Measurements from ENCODE around the gene SPINK13. TPM values are rescaled to one million over a fixed set of nuclear protein-coding genes. Genes with fewer than 3 reads are reported as not detected.

SPINK13 gene
- not detected in 2 replicates for total RNA-seq

GRCh38 chr5:148268566-148268965, at the start of gene SPINK13:
TSS of gene SPINK13 (plus strand) at chr5:148268794. CDS start at chr5:148270073, 1,279 bp downstream.
- H3K9me3 Mint-ChIP-seq: no peaks in the 10 kb centered on the region
- H3K27ac Mint-ChIP-seq: no peak within 1 kb of the TSS
- intact Hi-C loops (cut with micrococcal nuclease): no loop called here
- no peaks in the 10 kb centered on the region for H3K4me1 Mint-ChIP-seq (ENCODE audit: low read depth)
- H3K36me3 Mint-ChIP-seq (ENCODE audit: low read depth): no peaks in the 10 kb centered on the region
- H3K4me3 Mint-ChIP-seq: no peak within 1 kb of the TSS
- peaks cover 2% of the 10 kb centered on the region for H3K27me3 Mint-ChIP-seq (ENCODE audit: insufficient read depth)
- no peak for DNase-seq (ENCODE audit: low spot score)

GRCh38 chr5:148221508-148221907, 47.1 kb upstream of the SPINK13 start:
- no peak for DNase-seq (ENCODE audit: low spot score)
- Mint-ChIP-seq H3K36me3 (ENCODE audit: low read depth) (no peaks in the 10 kb centered on the region), H3K27me3 (ENCODE audit: insufficient read depth) (peaks cover 2% of the 10 kb centered on the region), H3K27ac (no peak overlapping the region), H3K9me3 (no peaks in the 10 kb centered on the region), H3K4me1 (ENCODE audit: low read depth) (no peaks in the 10 kb centered on the region), H3K4me3 (no peak overlapping the region)
- intact Hi-C loops (cut with micrococcal nuclease): no loop called here

GRCh38 chr5:148224117-148224742, 44.4 kb upstream of the SPINK13 start:
- H3K4me3 Mint-ChIP-seq: no peak overlapping the region
- H3K27ac Mint-ChIP-seq: no peak overlapping the region
- H3K4me1 Mint-ChIP-seq (ENCODE audit: low read depth): no peaks in the 10 kb centered on the region
- peaks cover 2% of the 10 kb centered on the region for H3K27me3 Mint-ChIP-seq (ENCODE audit: insufficient read depth)
- no peaks in the 10 kb centered on the region for H3K9me3 Mint-ChIP-seq
- H3K36me3 Mint-ChIP-seq (ENCODE audit: low read depth): no peaks in the 10 kb centered on the region
- intact Hi-C loops (cut with micrococcal nuclease): no loop called here
- DNase-seq (ENCODE audit: low spot score): no peak

- Mint-ChIP-seq H3K4me3 (no peak overlapping the region), H3K9me3 (peaks cover 4% of the 10 kb centered on the region), H3K27ac (no peak overlapping the region), H3K27me3 (ENCODE audit: insufficient read depth) (peaks cover 2% of the 10 kb centered on the region), H3K36me3 (ENCODE audit: low read depth) (no peaks in the 10 kb centered on the region), H3K4me1 (ENCODE audit: low read depth) (no peaks in the 10 kb centered on the region)
- intact Hi-C loops (cut with micrococcal nuclease): no loop called here
- no peak for DNase-seq (ENCODE audit: low spot score)
Measured at GRCh38 chr5:148228392-148228984, 40.1 kb upstream of the SPINK13 start.

- H3K4me1 Mint-ChIP-seq (ENCODE audit: low read depth): no peaks in the 10 kb centered on the region
- H3K4me3 Mint-ChIP-seq: no peak overlapping the region
- H3K36me3 Mint-ChIP-seq (ENCODE audit: low read depth): no peaks in the 10 kb centered on the region
- H3K27ac Mint-ChIP-seq: no peak overlapping the region
- peaks cover 2% of the 10 kb centered on the region for H3K27me3 Mint-ChIP-seq (ENCODE audit: insufficient read depth)
- intact Hi-C loops (cut with micrococcal nuclease): no loop called here
- DNase-seq (ENCODE audit: low spot score): no peak
- H3K9me3 Mint-ChIP-seq: peaks cover 4% of the 10 kb centered on the region
Measured at GRCh38 chr5:148229840-148230239, 38.8 kb upstream of the SPINK13 start.

- intact Hi-C loops (cut with micrococcal nuclease): no loop called here
- no peaks in the 10 kb centered on the region for H3K36me3 Mint-ChIP-seq (ENCODE audit: low read depth)
Measured at GRCh38 chr5:148230240-148230639, 38.4 kb upstream of the SPINK13 start.

GRCh38 chr5:148237785-148238417, 30.7 kb upstream of the SPINK13 start:
- intact Hi-C loops (cut with micrococcal nuclease): no loop called here
- Mint-ChIP-seq H3K4me1 (ENCODE audit: low read depth) (no peaks in the 10 kb centered on the region), H3K27ac (no peak overlapping the region), H3K36me3 (ENCODE audit: low read depth) (no peaks in the 10 kb centered on the region), H3K4me3 (no peak overlapping the region), H3K9me3 (no peaks in the 10 kb centered on the region), H3K27me3 (ENCODE audit: insufficient read depth) (no peaks in the 10 kb centered on the region)
- no peak for DNase-seq (ENCODE audit: low spot score)

More at GRCh38 chr5:148230240-148230639, 38.4 kb upstream of the SPINK13 start:
- Mint-ChIP-seq H3K4me3 (no peak overlapping the region), H3K9me3 (peaks cover 4% of the 10 kb centered on the region), H3K27ac (no peak overlapping the region), H3K27me3 (ENCODE audit: insufficient read depth) (peaks cover 2% of the 10 kb centered on the region), H3K4me1 (ENCODE audit: low read depth) (no peaks in the 10 kb centered on the region)
- no peak for DNase-seq (ENCODE audit: low spot score)

- DNase-seq (ENCODE audit: low spot score): no peak
- Mint-ChIP-seq H3K9me3 (no peaks in the 10 kb centered on the region), H3K27ac (no peak within 1 kb of the TSS), H3K4me3 (no peak within 1 kb of the TSS), H3K27me3 (ENCODE audit: insufficient read depth) (no peaks in the 10 kb centered on the region), H3K36me3 (ENCODE audit: low read depth) (no peaks in the 10 kb centered on the region), H3K4me1 (ENCODE audit: low read depth) (no peaks in the 10 kb centered on the region)
- intact Hi-C loops (cut with micrococcal nuclease): no loop called here
Measured at GRCh38 chr5:148238418-148238794, 30.2 kb upstream of the SPINK13 start, which contains the start of gene MARCOL. TSS of gene MARCOL (plus strand) at chr5:148238525. CDS start at chr5:148238598, 73 bp downstream.

GRCh38 chr5:148248894-148249293, 19.7 kb upstream of the SPINK13 start:
- no peaks in the 10 kb centered on the region for H3K36me3 Mint-ChIP-seq (ENCODE audit: low read depth)
- H3K27ac Mint-ChIP-seq: no peak overlapping the region
- no peak overlapping the region for H3K4me3 Mint-ChIP-seq
- no peaks in the 10 kb centered on the region for H3K4me1 Mint-ChIP-seq (ENCODE audit: low read depth)
- H3K9me3 Mint-ChIP-seq: no peaks in the 10 kb centered on the region
- H3K27me3 Mint-ChIP-seq (ENCODE audit: insufficient read depth): no peaks in the 10 kb centered on the region
- intact Hi-C loops (cut with micrococcal nuclease): no loop called here
- DNase-seq (ENCODE audit: low spot score): no peak

- no peak overlapping the region for H3K27ac Mint-ChIP-seq
- intact Hi-C loops (cut with micrococcal nuclease): no loop called here
- no peak overlapping the region for H3K4me3 Mint-ChIP-seq
- peaks cover 20% of the 10 kb centered on the region for H3K9me3 Mint-ChIP-seq
- no peaks in the 10 kb centered on the region for H3K36me3 Mint-ChIP-seq (ENCODE audit: low read depth)
- H3K4me1 Mint-ChIP-seq (ENCODE audit: low read depth): no peaks in the 10 kb centered on the region
- no peaks in the 10 kb centered on the region for H3K27me3 Mint-ChIP-seq (ENCODE audit: insufficient read depth)
- DNase-seq (ENCODE audit: low spot score): no peak
Measured at GRCh38 chr5:148255456-148255855, 13.1 kb upstream of the SPINK13 start.

- intact Hi-C loops (cut with micrococcal nuclease): no loop called here
- DNase-seq (ENCODE audit: low spot score): no peak
- no peak overlapping the region for H3K4me3 Mint-ChIP-seq
- no peaks in the 10 kb centered on the region for H3K4me1 Mint-ChIP-seq (ENCODE audit: low read depth)
- peaks cover 20% of the 10 kb centered on the region for H3K9me3 Mint-ChIP-seq
- H3K36me3 Mint-ChIP-seq (ENCODE audit: low read depth): no peaks in the 10 kb centered on the region
- H3K27ac Mint-ChIP-seq: no peak overlapping the region
- H3K27me3 Mint-ChIP-seq (ENCODE audit: insufficient read depth): no peaks in the 10 kb centered on the region
Measured at GRCh38 chr5:148259288-148259687, 9.3 kb upstream of the SPINK13 start.

- H3K27me3 Mint-ChIP-seq (ENCODE audit: insufficient read depth): no peaks in the 10 kb centered on the region
- DNase-seq (ENCODE audit: low spot score): no peak
- peaks cover 20% of the 10 kb centered on the region for H3K9me3 Mint-ChIP-seq
- no peak overlapping the region for H3K27ac Mint-ChIP-seq
- no peaks in the 10 kb centered on the region for H3K36me3 Mint-ChIP-seq (ENCODE audit: low read depth)
- no peak overlapping the region for H3K4me3 Mint-ChIP-seq
- no peaks in the 10 kb centered on the region for H3K4me1 Mint-ChIP-seq (ENCODE audit: low read depth)
- intact Hi-C loops (cut with micrococcal nuclease): no loop called here
Measured at GRCh38 chr5:148261221-148261620, 7.4 kb upstream of the SPINK13 start.

- Mint-ChIP-seq H3K4me1 (ENCODE audit: low read depth) (no peaks in the 10 kb centered on the region), H3K4me3 (no peak overlapping the region), H3K27me3 (ENCODE audit: insufficient read depth) (peaks cover 2% of the 10 kb centered on the region), H3K27ac (no peak overlapping the region), H3K36me3 (ENCODE audit: low read depth) (no peaks in the 10 kb centered on the region), H3K9me3 (no peaks in the 10 kb centered on the region)
- no peak for DNase-seq (ENCODE audit: low spot score)
- intact Hi-C loops (cut with micrococcal nuclease): no loop called here
Measured at GRCh38 chr5:148267962-148268361, 632 bp upstream of the SPINK13 start.
